Measurements from ENCODE around the gene ANTXR1. TPM values are rescaled to one million over a fixed set of nuclear protein-coding genes. Genes with fewer than 3 reads are reported as not detected.

The ANTXR1 gene
- total and polyA plus RNA-seq, 4 donors: 45.7 to 65.0 (median 47.7) TPM

DNA sequence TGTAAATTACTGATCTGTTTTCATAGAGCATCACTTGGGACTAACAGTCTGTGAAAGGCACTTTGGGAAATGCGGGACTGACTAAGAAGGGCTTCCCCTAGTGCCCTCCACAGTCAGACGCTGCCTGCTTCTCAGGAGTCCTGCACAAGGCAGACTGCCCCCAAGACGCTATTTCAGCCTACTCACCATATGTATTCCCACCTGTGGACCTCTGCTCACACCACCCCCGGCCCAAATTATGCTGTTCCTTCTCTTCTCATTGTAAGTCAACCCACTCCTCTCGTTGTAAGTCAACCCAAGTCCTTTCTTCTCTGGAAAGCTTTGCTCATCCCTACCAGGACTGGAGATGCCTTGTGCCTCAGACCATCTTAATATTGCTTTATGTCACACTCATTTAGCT lies 198.7 kb downstream of the ANTXR1 start:
- H3K36me3 ChIP-seq (ENCODE audit: control insufficient read depth, insufficient read depth, low read length): peaks cover 9% of the 10 kb centered on the region
- no peak overlapping the region for H3K27ac ChIP-seq (ENCODE audit: low read depth, low read length)
- H3K27me3 ChIP-seq (ENCODE audit: control insufficient read depth, insufficient read depth, low read length): no peaks in the 10 kb centered on the region
- H3K9me3 ChIP-seq (ENCODE audit: control insufficient read depth, insufficient read depth, low read length): no peaks in the 10 kb centered on the region
- 74% methylated on average over 5 of the region's 5 CpGs for WGBS (ENCODE audit: insufficient coverage)
- H3K4me3 ChIP-seq (ENCODE audit: low read depth, low read length): no peak overlapping the region
- DNase-seq (ENCODE audit: low read depth in 4 of 6, low spot score in 6 of 6): no peak
- H3K4me1 ChIP-seq (ENCODE audit: control insufficient read depth, insufficient read depth, low read length): peaks cover 7% of the 10 kb centered on the region

DNA sequence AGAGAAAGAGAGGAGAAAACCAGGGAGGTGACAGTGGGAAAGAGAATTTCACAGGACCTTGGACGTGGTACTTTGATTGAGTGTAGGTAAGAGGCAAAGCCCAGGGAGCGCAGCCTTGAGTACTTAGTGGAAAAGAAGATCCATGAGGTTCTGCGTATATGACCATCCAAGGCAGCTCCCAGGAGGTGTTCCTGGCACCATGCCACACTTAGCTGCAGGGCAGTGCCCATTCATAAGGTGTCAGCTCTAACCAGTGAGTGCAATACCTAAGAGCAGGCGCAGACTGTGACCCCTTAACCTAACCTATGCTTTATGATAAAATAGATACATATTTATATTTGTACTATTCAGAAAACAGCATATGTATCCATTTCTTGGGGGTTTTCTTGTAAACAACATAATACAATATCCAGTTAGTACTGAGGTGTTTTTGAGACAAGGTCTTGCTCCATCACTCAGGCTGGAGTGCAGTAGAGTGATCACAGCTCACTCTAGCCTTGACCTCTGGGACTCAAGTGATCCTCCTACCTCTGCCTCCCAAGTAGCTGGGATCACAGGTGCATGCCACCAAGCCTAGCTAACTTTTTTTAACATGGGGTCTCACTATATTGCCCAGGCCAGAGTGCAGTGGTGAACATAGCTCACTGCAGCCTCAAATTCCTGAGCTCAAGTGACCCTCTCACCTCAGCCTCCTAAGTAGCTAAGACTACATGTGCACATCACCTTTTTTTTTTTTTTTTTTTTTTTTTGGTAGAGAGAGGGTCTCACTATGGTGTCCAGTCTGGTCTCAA lies 199.5 kb downstream of the ANTXR1 start:
- Histone ChIP-seq H3K27me3 (ENCODE audit: control insufficient read depth, insufficient read depth, low read length) (no peaks in the 10 kb centered on the region), H3K27ac (ENCODE audit: low read depth, low read length) (no peak overlapping the region), H3K9me3 (ENCODE audit: control insufficient read depth, insufficient read depth, low read length) (no peaks in the 10 kb centered on the region), H3K4me3 (ENCODE audit: low read depth, low read length) (no peak overlapping the region), H3K4me1 (ENCODE audit: control insufficient read depth, insufficient read depth, low read length) (peaks cover 10% of the 10 kb centered on the region), H3K36me3 (ENCODE audit: control insufficient read depth, insufficient read depth, low read length) (peaks cover 9% of the 10 kb centered on the region)
- no peak for DNase-seq (ENCODE audit: low read depth in 4 of 6, low spot score in 6 of 6)
- 92% methylated on average over 3 of the region's 4 CpGs for WGBS (ENCODE audit: insufficient coverage)

GRCh38 chr2:69213201-69213600 lies 200.2 kb downstream of the ANTXR1 start:
- Histone ChIP-seq H3K27me3 (ENCODE audit: control insufficient read depth, insufficient read depth, low read length) (no peaks in the 10 kb centered on the region), H3K27ac (ENCODE audit: low read depth, low read length) (no peak overlapping the region), H3K4me1 (ENCODE audit: control insufficient read depth, insufficient read depth, low read length) (peaks cover 10% of the 10 kb centered on the region), H3K4me3 (ENCODE audit: low read depth, low read length) (no peak overlapping the region), H3K9me3 (ENCODE audit: control insufficient read depth, insufficient read depth, low read length) (no peaks in the 10 kb centered on the region), H3K36me3 (ENCODE audit: control insufficient read depth, insufficient read depth, low read length) (peaks cover 9% of the 10 kb centered on the region)
- DNase-seq (ENCODE audit: low read depth in 4 of 6, low spot score in 6 of 6): no peak
- WGBS (ENCODE audit: insufficient coverage): 43% methylated on average over 4 of the region's 4 CpGs

DNA sequence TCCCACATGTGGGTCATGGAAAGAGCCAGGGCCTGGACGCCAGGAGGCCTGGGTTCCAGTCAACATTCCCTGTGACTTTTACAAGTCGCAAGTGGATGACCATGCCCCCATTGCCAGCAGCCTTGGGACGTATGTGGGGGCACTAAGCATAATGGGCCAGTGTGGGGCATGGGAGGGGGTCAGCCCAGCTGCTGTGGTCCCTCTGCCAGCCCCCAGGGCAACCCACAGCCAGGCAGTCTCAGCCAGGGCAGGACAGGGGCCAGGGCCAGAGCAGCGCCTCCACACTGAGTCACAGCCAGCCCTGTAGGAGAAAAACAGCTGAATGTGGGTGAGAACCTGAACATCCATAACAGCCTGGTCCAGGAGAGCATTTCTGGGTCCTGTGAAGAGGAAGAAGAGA lies 200.8 kb downstream of the ANTXR1 start:
- Histone ChIP-seq H3K4me1 (ENCODE audit: control insufficient read depth, insufficient read depth, low read length) (peaks cover 10% of the 10 kb centered on the region), H3K9me3 (ENCODE audit: control insufficient read depth, insufficient read depth, low read length) (no peaks in the 10 kb centered on the region), H3K4me3 (ENCODE audit: low read depth, low read length) (no peak overlapping the region), H3K36me3 (ENCODE audit: control insufficient read depth, insufficient read depth, low read length) (peaks cover 9% of the 10 kb centered on the region), H3K27me3 (ENCODE audit: control insufficient read depth, insufficient read depth, low read length) (no peaks in the 10 kb centered on the region), H3K27ac (ENCODE audit: low read depth, low read length) (no peak overlapping the region)
- 75% methylated on average over 4 of the region's 4 CpGs for WGBS (ENCODE audit: insufficient coverage)
- DNase-seq (ENCODE audit: low read depth in 4 of 6, low spot score in 6 of 6): no peak

- Histone ChIP-seq H3K4me3 (ENCODE audit: low read depth, low read length) (no peak overlapping the region), H3K9me3 (ENCODE audit: control insufficient read depth, insufficient read depth, low read length) (no peaks in the 10 kb centered on the region), H3K36me3 (ENCODE audit: control insufficient read depth, insufficient read depth, low read length) (peaks cover 9% of the 10 kb centered on the region), H3K27ac (ENCODE audit: low read depth, low read length) (no peak overlapping the region), H3K4me1 (ENCODE audit: control insufficient read depth, insufficient read depth, low read length) (peaks cover 10% of the 10 kb centered on the region), H3K27me3 (ENCODE audit: control insufficient read depth, insufficient read depth, low read length) (no peaks in the 10 kb centered on the region)
- DNase-seq (ENCODE audit: low read depth in 4 of 6, low spot score in 6 of 6): peak in 2 of 6 donors; percentile 29 to 41
- 64% methylated on average over 5 of the region's 5 CpGs for WGBS (ENCODE audit: insufficient coverage)
These were observed 201.9 kb downstream of the ANTXR1 start for GRCh38 chr2:69214898-69215297.

- Histone ChIP-seq H3K9me3 (ENCODE audit: control insufficient read depth, insufficient read depth, low read length) (no peaks in the 10 kb centered on the region), H3K4me1 (ENCODE audit: control insufficient read depth, insufficient read depth, low read length) (peaks cover 10% of the 10 kb centered on the region), H3K27me3 (ENCODE audit: control insufficient read depth, insufficient read depth, low read length) (no peaks in the 10 kb centered on the region), H3K36me3 (ENCODE audit: control insufficient read depth, insufficient read depth, low read length) (peaks cover 9% of the 10 kb centered on the region), H3K27ac (ENCODE audit: low read depth, low read length) (no peak overlapping the region), H3K4me3 (ENCODE audit: low read depth, low read length) (no peak overlapping the region)
- 64% methylated on average over 4 of the region's 4 CpGs for WGBS (ENCODE audit: insufficient coverage)
- peak in 1 of 6 donors; percentile 62 for DNase-seq (ENCODE audit: low read depth in 4 of 6, low spot score in 6 of 6)
These were observed 203.8 kb downstream of the ANTXR1 start for GRCh38 chr2:69216535-69217332.

- Histone ChIP-seq H3K27me3 (ENCODE audit: control insufficient read depth, insufficient read depth, low read length) (no peaks in the 10 kb centered on the region), H3K4me1 (ENCODE audit: control insufficient read depth, insufficient read depth, low read length) (peaks cover 10% of the 10 kb centered on the region), H3K36me3 (ENCODE audit: control insufficient read depth, insufficient read depth, low read length) (peaks cover 7% of the 10 kb centered on the region), H3K27ac (ENCODE audit: low read depth, low read length) (no peak overlapping the region), H3K4me3 (ENCODE audit: low read depth, low read length) (no peak overlapping the region), H3K9me3 (ENCODE audit: control insufficient read depth, insufficient read depth, low read length) (no peaks in the 10 kb centered on the region)
- DNase-seq (ENCODE audit: low read depth in 4 of 6, low spot score in 6 of 6): no peak
- WGBS (ENCODE audit: insufficient coverage): no CpG with 5 or more reads among the region's 4 CpGs
These were observed 204.5 kb downstream of the ANTXR1 start for GRCh38 chr2:69217333-69218080.

- no peaks in the 10 kb centered on the region for H3K36me3 ChIP-seq (ENCODE audit: control insufficient read depth, insufficient read depth, low read length)
- peaks cover 3% of the 10 kb centered on the region for H3K4me1 ChIP-seq (ENCODE audit: control insufficient read depth, insufficient read depth, low read length)
- H3K4me3 ChIP-seq (ENCODE audit: low read depth, low read length): no peak overlapping the region
- no peaks in the 10 kb centered on the region for H3K27me3 ChIP-seq (ENCODE audit: control insufficient read depth, insufficient read depth, low read length)
- no peak for DNase-seq (ENCODE audit: low read depth in 4 of 6, low spot score in 6 of 6)
- H3K9me3 ChIP-seq (ENCODE audit: control insufficient read depth, insufficient read depth, low read length): no peaks in the 10 kb centered on the region
- H3K27ac ChIP-seq (ENCODE audit: low read depth, low read length): no peak overlapping the region
These were observed 208.5 kb downstream of the ANTXR1 start for GRCh38 chr2:69221512-69221911.

GRCh38 chr2:69221960-69222751 lies 209.2 kb downstream of the ANTXR1 start:
- peaks cover under 1% of the 10 kb centered on the region for H3K4me1 ChIP-seq (ENCODE audit: control insufficient read depth, insufficient read depth, low read length)
- DNase-seq (ENCODE audit: low read depth in 4 of 6, low spot score in 6 of 6): no peak
- no peaks in the 10 kb centered on the region for H3K36me3 ChIP-seq (ENCODE audit: control insufficient read depth, insufficient read depth, low read length)
- H3K9me3 ChIP-seq (ENCODE audit: control insufficient read depth, insufficient read depth, low read length): no peaks in the 10 kb centered on the region
- H3K27me3 ChIP-seq (ENCODE audit: control insufficient read depth, insufficient read depth, low read length): no peaks in the 10 kb centered on the region
- WGBS (ENCODE audit: insufficient coverage): 100% methylated on average over 1 of the region's 6 CpGs
- no peak overlapping the region for H3K27ac ChIP-seq (ENCODE audit: low read depth, low read length)
- H3K4me3 ChIP-seq (ENCODE audit: low read depth, low read length): no peak overlapping the region

All from spinal cord (tissue), 10 donors.